ENCODE results near the gene SRP14. TPM values are rescaled to one million over a fixed set of nuclear protein-coding genes. Genes with fewer than 3 reads are reported as not detected.

SRP14 gene
- total RNA-seq, 4 donors from 2014 or later, result 327 to 576 (median 408) TPM

GRCh38 chr15:40008061-40008765 is 30.8 kb downstream of the SRP14 start:
- H3K9me3 ChIP-seq, result no peaks in the 10 kb centered on the region
- peaks cover 56 to 82% of the 10 kb centered on the region in 2 donors for H3K36me3 ChIP-seq
- no peaks in the 10 kb centered on the region for H3K4me1 ChIP-seq
- 88 to 92% methylated on average over 3 of the region's 3 CpGs for WGBS, 2 donors
- DNase-seq, result no peak
- intact Hi-C loops (cut with DNase I), result no loop called here
- H3K27me3 ChIP-seq, result no peaks in the 10 kb centered on the region
- H3K27ac ChIP-seq, result no peak overlapping the region
- TF ChIP-seq CTCF (IDR thresholded peaks at IDR 0.05), result no peak
- TF ChIP-seq POLR2A (IDR thresholded peaks at IDR 0.05), result no peak
- no peak overlapping the region for H3K4me3 ChIP-seq (replicated peaks in 1 of 3)

GRCh38 chr15:40006646-40007045 is 32.3 kb downstream of the SRP14 start:
- DNase-seq, result no peak
- TF ChIP-seq CTCF (IDR thresholded peaks at IDR 0.05), result no peak
- no peak for TF ChIP-seq POLR2A (IDR thresholded peaks at IDR 0.05)
- peaks cover 51 to 82% of the 10 kb centered on the region in 2 donors for H3K36me3 ChIP-seq
- H3K27ac ChIP-seq, result no peak overlapping the region
- no peaks in the 10 kb centered on the region for H3K9me3 ChIP-seq
- WGBS, 2 donors, result 97% methylated on average over 2 of the region's 2 CpGs
- H3K4me1 ChIP-seq, result no peaks in the 10 kb centered on the region
- intact Hi-C loops (cut with DNase I), result no loop called here
- no peak overlapping the region for H3K4me3 ChIP-seq (replicated peaks in 1 of 3)
- no peaks in the 10 kb centered on the region for H3K27me3 ChIP-seq

GRCh38 chr15:40006003-40006402 is 33.0 kb downstream of the SRP14 start:
- Histone ChIP-seq H3K4me3 (replicated peaks in 1 of 3) (no peak overlapping the region), H3K4me1 (no peaks in the 10 kb centered on the region), H3K36me3 (peaks cover 45 to 82% of the 10 kb centered on the region in 2 donors), H3K9me3 (no peaks in the 10 kb centered on the region), H3K27me3 (no peaks in the 10 kb centered on the region), H3K27ac (no peak overlapping the region)
- intact Hi-C loops (cut with DNase I), result no loop called here
- WGBS, 2 donors, result 94 to 96% methylated on average over 3 of the region's 3 CpGs
- no peak for TF ChIP-seq POLR2A (IDR thresholded peaks at IDR 0.05)
- no peak for TF ChIP-seq CTCF (IDR thresholded peaks at IDR 0.05)
- DNase-seq, result no peak

- H3K27me3 ChIP-seq, result no peaks in the 10 kb centered on the region
- WGBS, 2 donors, result 71 to 75% methylated on average over 7 of the region's 7 CpGs
- H3K27ac ChIP-seq, result no peak overlapping the region
- peaks cover 37 to 61% of the 10 kb centered on the region in 2 donors for H3K36me3 ChIP-seq
- no peak overlapping the region for H3K4me3 ChIP-seq (replicated peaks in 1 of 3)
- H3K4me1 ChIP-seq, result no peaks in the 10 kb centered on the region
- TF ChIP-seq CTCF (IDR thresholded peaks at IDR 0.05) (no peak), POLR2A (IDR thresholded peaks at IDR 0.05) (no peak)
- no peak for DNase-seq
- H3K9me3 ChIP-seq, result no peaks in the 10 kb centered on the region
- intact Hi-C loops (cut with DNase I), result no loop called here
Observed at GRCh38 chr15:40003116-40003916, 35.7 kb downstream of the SRP14 start.

GRCh38 chr15:40002295-40002694 is 36.7 kb downstream of the SRP14 start:
- H3K36me3 ChIP-seq, result peaks cover 27 to 51% of the 10 kb centered on the region in 2 donors
- no peak for DNase-seq
- H3K27ac ChIP-seq, result no peak overlapping the region
- no peaks in the 10 kb centered on the region for H3K27me3 ChIP-seq
- 93 to 95% methylated on average over 2 of the region's 2 CpGs for WGBS, 2 donors
- TF ChIP-seq POLR2A (IDR thresholded peaks at IDR 0.05), result no peak
- no peak for TF ChIP-seq CTCF (IDR thresholded peaks at IDR 0.05)
- no peaks in the 10 kb centered on the region for H3K9me3 ChIP-seq
- intact Hi-C loops (cut with DNase I), result no loop called here
- H3K4me1 ChIP-seq, result no peaks in the 10 kb centered on the region
- no peak overlapping the region for H3K4me3 ChIP-seq (replicated peaks in 1 of 3)
